HepG2 (cell line): ENCODE measurements around the gene DDAH2. TPM values are rescaled to one million over a fixed set of nuclear protein-coding genes. Genes with fewer than 3 reads are reported as not detected.
A peak's percentile ranks its signal among the peaks of the same experiment; 100 is the strongest.

Experiments used
- ATAC-seq: fragments of 200-7000 bp; cut with Tn5 transposase; 3 replicates; pipeline ENCODE4 v1.9.1; 2020; ENCODE audit warnings: mild to moderate bottlenecking, moderate library complexity
- BruUV-seq: library from RNA; stranded (reverse); fragments of 400-500 nt; replicated peaks from 2 replicates; lab custom pipeline; 2021; lab: Mats Ljungman, UMichigan
- CTCF ChIA-PET: fragments of 300-600 bp; formaldehyde crosslinking; extraction: SDS; loops from one replicate; lab custom pipeline; 2021; ENCODE audit warnings: low total read pairs, inconsistent platforms, low intra/inter-chr PET ratio; lab: Yijun Ruan, JAX
- POLR2A ChIA-PET: fragments of 350-600 bp; sonication (Branson Sonifier 250); formaldehyde crosslinking; loops from one replicate; lab custom pipeline; 2020; ENCODE audit warnings: antibody characterized with exemption, inconsistent platforms; lab: Yijun Ruan, JAX
- DNase-seq: peaks from one replicate; pipeline ENCODE4 v3.0.0-alpha.2; 2015; ENCODE audit warnings: low spot score
- FAIRE-seq: peaks from 3 replicates; lab custom pipeline; 2011; peaks lifted over from hg19 to GRCh38; lab: Jason Lieb, UNC
- H2AFZ ChIP-seq: one replicate; pipeline ENCODE4 v1.6.1; 2011; ENCODE audit warnings: low read length, inconsistent platforms
- H3K27ac ChIP-seq: fragments of 300-600 bp; 3 replicates; pipeline ENCODE4 v1.8.0; 2011; ENCODE audit warnings: mixed run types, mild to moderate bottlenecking, mixed read lengths, low read length, inconsistent platforms; ENCODE audit not compliant: insufficient read depth; ENCODE audit errors: extremely low read length
- H3K27me3 ChIP-seq, 2 experiments: fragments of 200-600 bp in 1 of 2; 2 replicates in 1 of 2; 3 replicates in 1 of 2; pipeline versions ENCODE4 v1.6.0 to v1.8.0; 2011; ENCODE audit warnings: low read length in 2 of 2, mild to moderate bottlenecking in 2 of 2, moderate library complexity in 2 of 2, inconsistent platforms in 1 of 2; ENCODE audit not compliant: insufficient read depth in 2 of 2, control insufficient read depth in 1 of 2
- H3K36me3 ChIP-seq, 2 experiments: fragments of 200-600 bp in 1 of 2; replicated peaks in 1 of 2; 2 replicates in 1 of 2; 3 replicates in 1 of 2; pipeline versions ENCODE4 v1.5.1 to v1.8.0; 2011; ENCODE audit warnings: low read length in 2 of 2, inconsistent platforms in 1 of 2; ENCODE audit not compliant: insufficient read depth in 2 of 2, control insufficient read depth in 1 of 2
- H3K4me1 ChIP-seq: 2 replicates; pipeline ENCODE4 v1.5.1; 2012; ENCODE audit warnings: low read length, inconsistent platforms; ENCODE audit not compliant: insufficient read depth
- H3K4me2 ChIP-seq: 2 replicates; pipeline ENCODE4 v1.6.0; 2011; ENCODE audit warnings: low read depth, low read length, inconsistent platforms
- H3K4me3 ChIP-seq, 3 experiments: fragments of 200-600 bp in 1 of 3; sonication (generic), shearing (Covaris generic) in 1 of 3; replicated peaks in 1 of 3; 2 replicates each; pipeline ENCODE4 v1.5.1; 2011 to 2016; ENCODE audit warnings: low read length in 3 of 3, inconsistent platforms in 2 of 3, low read depth in 2 of 3, mild to moderate bottlenecking in 2 of 3, control low read depth in 1 of 3, mixed read lengths in 1 of 3; ENCODE audit not compliant: insufficient read depth in 1 of 3
- H3K79me2 ChIP-seq: one replicate; pipeline ENCODE4 v1.6.1; 2011; ENCODE audit warnings: low read length, inconsistent platforms; ENCODE audit not compliant: insufficient read depth
- H3K9ac ChIP-seq: 2 replicates; pipeline ENCODE4 v1.6.0; 2011; ENCODE audit warnings: mild to moderate bottlenecking, low read depth, low read length, inconsistent platforms; ENCODE audit not compliant: insufficient read depth
- H3K9me3 ChIP-seq: 2 replicates; pipeline ENCODE4 v1.5.1; 2012; ENCODE audit warnings: mild to moderate bottlenecking, low read length
- H4K20me1 ChIP-seq: 2 replicates; pipeline ENCODE4 v1.6.0; 2011; ENCODE audit warnings: inconsistent platforms, mild to moderate bottlenecking, low read length, moderate library complexity; ENCODE audit not compliant: insufficient read depth
- AHR ChIP-seq: IDR thresholded peaks from 2 replicates; pipeline ENCODE4 v1.6.1; 2018; ENCODE audit warnings: missing genetic modification reagents, missing compliant biosample characterization
- CHD4 ChIP-seq: fragments of 200-600 bp; sonication (generic); IDR thresholded peaks from 2 replicates; pipeline ENCODE4 v1.7.0; 2017; ENCODE audit warnings: mild to moderate bottlenecking, low read length, borderline replicate concordance
- EED ChIP-seq: sonication (generic); formaldehyde crosslinking; IDR thresholded peaks from 2 replicates; pipeline ENCODE4 v1.5.0; 2020; ENCODE audit warnings: mild to moderate bottlenecking, missing genetic modification reagents
- GTF3A ChIP-seq: sonication (generic); formaldehyde crosslinking; conservative IDR thresholded peaks from 2 replicates; pipeline ENCODE4 v1.4.0; 2020; ENCODE audit warnings: mild to moderate bottlenecking, missing genetic modification reagents
- JUN ChIP-seq: sonication (generic); formaldehyde crosslinking; IDR thresholded peaks from 2 replicates; pipeline ENCODE4 v1.4.0; 2020; ENCODE audit warnings: mild to moderate bottlenecking, missing genetic modification reagents
- MBD4 ChIP-seq: IDR thresholded peaks from 2 replicates; pipeline ENCODE4 v1.6.1; 2012; ENCODE audit warnings: low read length, inconsistent platforms, borderline replicate concordance
- MIER2 ChIP-seq: IDR thresholded peaks from 2 replicates; pipeline ENCODE4 v1.6.1; 2016; ENCODE audit warnings: missing biosample characterization, missing genetic modification reagents
- PAXIP1 ChIP-seq: sonication (generic); formaldehyde crosslinking; conservative IDR thresholded peaks from 2 replicates; pipeline ENCODE4 v1.4.0; 2020; ENCODE audit warnings: mild to moderate bottlenecking, missing genetic modification reagents, moderate library complexity
- SP4 ChIP-seq: sonication (generic); formaldehyde crosslinking; IDR thresholded peaks from 2 replicates; pipeline ENCODE4 v1.8.1; 2023; ENCODE audit warnings: mild to moderate bottlenecking, missing genetic modification reagents
- SRY ChIP-seq: sonication (generic); formaldehyde crosslinking; IDR thresholded peaks from 2 replicates; pipeline ENCODE4 v1.8.0; 2022; ENCODE audit warnings: mild to moderate bottlenecking, missing genetic modification reagents
- ZGPAT ChIP-seq: IDR thresholded peaks from 2 replicates; pipeline ENCODE4 v1.6.1; 2016; ENCODE audit warnings: mild to moderate bottlenecking
- ZNF687 ChIP-seq: sonication (generic); formaldehyde crosslinking; IDR thresholded peaks from 2 replicates; pipeline ENCODE4 v1.5.1; 2020; ENCODE audit warnings: mild to moderate bottlenecking, missing genetic modification reagents, moderate library complexity
- ZNF792 ChIP-seq: IDR thresholded peaks from 2 replicates; pipeline ENCODE4 v1.6.1; 2016
- WGBS: methylation state at CpG from one replicate; pipeline ENCODE4 v1.1.6; 2017; ENCODE audit warnings: low lambda C conversion rate; 5-methylcytosine and 5-hydroxymethylcytosine counted together
- in situ Hi-C: cut with HindIII; loops from 2 replicates; pipeline ENCODE4 v1.10.0; 2017; ENCODE audit warnings: low pct_unique_long_range_greater_than_20kb; ENCODE audit not compliant: extremely low pct_ligation_motif_present
- intact Hi-C: fragments of 100-400 bp; cut with micrococcal nuclease; formaldehyde crosslinking; loops from one replicate; pipeline ENCODE4 v1.10.0; 2022; ENCODE audit not compliant: unreplicated experiment
- polyA plus RNA-seq, 8 experiments: library from polyadenylated mRNA; depleted of rRNA in 3 of 8; stranded (reverse) in 7 of 8; unstranded in 1 of 8; fragments of >200 nt; fragmentation: Illumina TruSeq in 4 of 8; extraction: Trizol in 4 of 8; gene quantifications; 2 replicates each; pipeline versions ENCODE4 v1.2.1 to v1.2.3, GENCODE V29; 2011 to 2016; ENCODE audit warnings: low read depth in 4 of 8, missing spikeins in 1 of 8, mixed read lengths in 1 of 8; ENCODE audit not compliant: insufficient read depth in 1 of 8
- total RNA-seq, 5 experiments: library from RNA; depleted of rRNA; stranded (reverse); fragments of >200 nt; fragmentation: Illumina TruSeq; extraction: Trizol; gene quantifications; 2 replicates each; pipeline ENCODE4 v1.2.3, GENCODE V29; 2016; ENCODE audit warnings: low read depth in 1 of 5

DDAH2 gene
- total and polyA plus RNA-seq, 2 of the 13 experiments (the other 11 are each of a cell fraction or from before 2014, with no cell fraction given), result 16.4 to 21.1 TPM

GRCh38 chr6:31737991-31738979 is 9.2 kb upstream of the DDAH2 start:
- peaks cover 16% of the 10 kb centered on the region; the same call in 1 of the 2 replicates for H4K20me1 ChIP-seq
- H3K4me3 ChIP-seq, result peak overlapping the region; percentile 48 to 92 (median 92)
- in situ Hi-C loops (no loop called here), intact Hi-C loops (loop anchor here (1.0 to 5.0 kb wide), 4 partner anchors 9 to 97 kb away; partner anchors contain the start of genes ABHD16A, DDAH2 and LSM2)
- H3K79me2 ChIP-seq, result peaks cover 38% of the 10 kb centered on the region
- 1% methylated on average over 6 of the region's 6 CpGs for WGBS
- H2AFZ ChIP-seq, result no peak overlapping the region
- no peaks in the 10 kb centered on the region for H3K9me3 ChIP-seq
- H3K4me1 ChIP-seq, result peaks cover 58% of the 10 kb centered on the region
- peak overlapping the region; percentile 98 for H3K9ac ChIP-seq
- H3K36me3 ChIP-seq, result peaks cover 7 to 22% of the 10 kb centered on the region in 2 experiments
- ChIA-PET CTCF (interaction anchor here (1.7 kb wide), 1 partner anchor 9 kb away, joined by 4 read pairs; the partner anchor contains the start of gene DDAH2), POLR2A (interaction anchor here (0.8 to 11.3 kb wide), 60 partner anchors 9 to 1233 kb away, joined by 3 to 279 read pairs (median 8); partner anchors contain the start of genes ABHD16A, APOM, ATF6B and BAG6)
- peak overlapping the region; percentile 98 for H3K4me2 ChIP-seq
- TSS peak; percentile 60 for BruUV-seq
- ATAC-seq (peak; percentile 25), DNase-seq (peak; percentile 97), FAIRE-seq (peak; percentile 98)
- peak overlapping the region; percentile 99 for H3K27ac ChIP-seq
- no peaks in the 10 kb centered on the region; a peak in 1 of 5 replicates for H3K27me3 ChIP-seq
- TF ChIP-seq SP4 (no peak), ZNF792 (CRISPR knock-in tag) (peak; percentile 57), PAXIP1 (CRISPR knock-in tag) (peak; percentile 93), ZNF687 (no peak; the same call in 1 of the 2 replicates), MIER2 (peak; percentile 49), EED (no peak), CHD4 (no peak), SRY (CRISPR knock-in tag) (no peak), MBD4 (no peak), GTF3A (no peak), ZGPAT (CRISPR knock-in tag) (peak; percentile 20; the same call in 1 of the 2 replicates), AHR (CRISPR knock-in tag) (no peak), JUN (no peak)
